CD4-positive, alpha-beta T cell (primary cell): ENCODE data around the gene PCDH18. TPM values are rescaled to one million over a fixed set of nuclear protein-coding genes. Genes with fewer than 3 reads are reported as not detected.

Experiments used
- ATAC-seq: fragments of 200-7000 bp; cut with Tn5 transposase; one replicate; pipeline ENCODE4 v1.10.0; 2022; ENCODE audit warnings: mild to moderate bottlenecking; ENCODE audit not compliant: poor library complexity
- CTCF ChIA-PET: fragments of 350-600 bp; sonication (Branson Sonifier 250); formaldehyde crosslinking; loops from one replicate; lab custom pipeline; 2021; ENCODE audit warnings: antibody characterized with exemption, inconsistent platforms; lab: Charles Lee
- POLR2A ChIA-PET: fragments of 350-600 bp; sonication (Branson Sonifier 250); formaldehyde crosslinking; loops from one replicate; lab custom pipeline; 2021; ENCODE audit warnings: antibody characterized with exemption, inconsistent platforms; lab: Charles Lee
- DNase-seq, 14 experiments: peaks; one replicate each; pipeline ENCODE4 v3.0.0-alpha.2; 2013 to 2020; ENCODE audit warnings: mixed read lengths in 2 of 14
- H3K27ac ChIP-seq, 2 donors: one replicate each; pipeline versions ENCODE4 v1.5.1 to v1.7.0; 2013; ENCODE audit warnings: low read length in 2 of 2, low read depth in 1 of 2, mild to moderate bottlenecking in 1 of 2
- H3K27me3 ChIP-seq, 2 experiments: 1 replicate in 1 of 2; 2 replicates in 1 of 2; pipeline versions ENCODE4 v1.6.1 to v1.7.0; 2013; ENCODE audit warnings: low read length in 2 of 2, control low read depth in 1 of 2, mild to moderate bottlenecking in 1 of 2, moderate library complexity in 1 of 2; ENCODE audit not compliant: insufficient read depth in 2 of 2, control insufficient read depth in 1 of 2
- H3K36me3 ChIP-seq: one replicate; pipeline ENCODE4 v1.6.1; 2013; ENCODE audit warnings: low read length, control low read depth; ENCODE audit not compliant: insufficient read depth
- H3K4me1 ChIP-seq: one replicate; pipeline ENCODE4 v1.6.1; 2013; ENCODE audit warnings: low read length, control low read depth; ENCODE audit not compliant: insufficient read depth
- H3K4me3 ChIP-seq: one replicate; pipeline ENCODE4 v1.5.1; 2013; ENCODE audit warnings: mild to moderate bottlenecking, low read length, moderate library complexity
- H3K9me3 ChIP-seq, 2 experiments: 1 replicate in 1 of 2; 2 replicates in 1 of 2; pipeline versions ENCODE4 v1.6.1 to v1.7.0; 2013; ENCODE audit warnings: low read length in 2 of 2, mild to moderate bottlenecking in 2 of 2, control low read depth in 1 of 2, moderate library complexity in 1 of 2; ENCODE audit not compliant: control insufficient read depth in 1 of 2, insufficient read depth in 1 of 2
- H3K27ac Mint-ChIP-seq: one replicate; pipeline ENCODE4 v1.8.0; 2020; ENCODE audit warnings: mixed read lengths
- H3K27me3 Mint-ChIP-seq: one replicate; pipeline ENCODE4 v1.8.0; 2021; ENCODE audit warnings: mixed read lengths
- H3K36me3 Mint-ChIP-seq: one replicate; pipeline ENCODE4 v1.8.0; 2021; ENCODE audit warnings: low read depth, mixed read lengths
- H3K4me1 Mint-ChIP-seq: one replicate; pipeline ENCODE4 v1.8.0; 2021; ENCODE audit warnings: low read depth, mixed read lengths
- H3K4me3 Mint-ChIP-seq: one replicate; pipeline ENCODE4 v1.8.0; 2020; ENCODE audit warnings: mild to moderate bottlenecking, mixed read lengths
- H3K9me3 Mint-ChIP-seq: one replicate; pipeline ENCODE4 v1.8.0; 2020; ENCODE audit warnings: mixed read lengths
- CTCF ChIP-seq: fragments of 200-600 bp; IDR thresholded peaks from one replicate; pipeline ENCODE4 v1.8.0; 2022; ENCODE audit warnings: antibody characterized with exemption, mild to moderate bottlenecking
- intact Hi-C, 2 experiments: fragments of 100-400 bp; cut with DNase I in 1 of 2; cut with micrococcal nuclease in 1 of 2; formaldehyde crosslinking; loops; one replicate each; pipeline versions ENCODE4 v1.15.1 to v1.9.0; 2023 to 2025; cut with DNase I, micrococcal nuclease
- total RNA-seq, 174 experiments: library from RNA in 2 of 174; stranded (reverse) in 2 of 174; gene quantifications; one replicate each; pipeline ENCODE4 v1.2.3 and lab custom pipeline; 2021 to 2026

PCDH18 gene
- total RNA-seq, 2 experiments from 2014 or later, result not detected

GRCh38 chr4:137529432-137529831, 2.9 kb downstream of the PCDH18 start:
- H3K9me3 ChIP-seq, result no peaks in the 10 kb centered on the region
- no peaks in the 10 kb centered on the region for H3K27me3 Mint-ChIP-seq
- intact Hi-C loops, result no loop called here
- no peak overlapping the region for H3K4me3 Mint-ChIP-seq
- H3K4me1 ChIP-seq, result no peaks in the 10 kb centered on the region
- H3K27me3 ChIP-seq, result no peaks in the 10 kb centered on the region
- ATAC-seq (no peak), DNase-seq (no peak)
- no peak for TF ChIP-seq CTCF
- no peak overlapping the region for H3K27ac ChIP-seq
- peaks cover 2% of the 10 kb centered on the region for H3K9me3 Mint-ChIP-seq
- no peaks in the 10 kb centered on the region for H3K4me1 Mint-ChIP-seq
- POLR2A ChIA-PET, result no interaction called here
- CTCF ChIA-PET, result no interaction called here
- no peaks in the 10 kb centered on the region for H3K36me3 ChIP-seq
- no peak overlapping the region for H3K4me3 ChIP-seq
- no peak overlapping the region for H3K27ac Mint-ChIP-seq
- no peaks in the 10 kb centered on the region for H3K36me3 Mint-ChIP-seq

- Histone ChIP-seq H3K9me3 (no peaks in the 10 kb centered on the region), H3K27me3 (no peaks in the 10 kb centered on the region), H3K4me3 (no peak overlapping the region), H3K4me1 (no peaks in the 10 kb centered on the region), H3K27ac (no peak overlapping the region), H3K36me3 (no peaks in the 10 kb centered on the region)
- no peaks in the 10 kb centered on the region for H3K36me3 Mint-ChIP-seq
- intact Hi-C loops, result no loop called here
- DNase-seq, result no peak
- H3K4me3 Mint-ChIP-seq, result no peak overlapping the region
- no peaks in the 10 kb centered on the region for H3K4me1 Mint-ChIP-seq
- no peak for ATAC-seq
- H3K27ac Mint-ChIP-seq, result no peak overlapping the region
- H3K27me3 Mint-ChIP-seq, result no peaks in the 10 kb centered on the region
- peaks cover 2% of the 10 kb centered on the region for H3K9me3 Mint-ChIP-seq
- TF ChIP-seq CTCF, result no peak
- ChIA-PET CTCF (no interaction called here), POLR2A (no interaction called here)
These were observed 3.6 kb downstream of the PCDH18 start for GRCh38 chr4:137528673-137529072.

GRCh38 chr4:137526681-137527080, 5.6 kb downstream of the PCDH18 start:
- CTCF ChIA-PET, result no interaction called here
- ATAC-seq, result no peak
- Mint-ChIP-seq H3K27ac (no peak overlapping the region), H3K9me3 (peaks cover 5% of the 10 kb centered on the region), H3K27me3 (no peaks in the 10 kb centered on the region), H3K4me1 (no peaks in the 10 kb centered on the region), H3K4me3 (no peak overlapping the region), H3K36me3 (no peaks in the 10 kb centered on the region)
- Histone ChIP-seq H3K4me1 (no peaks in the 10 kb centered on the region), H3K27ac (no peak overlapping the region), H3K36me3 (no peaks in the 10 kb centered on the region), H3K27me3 (no peaks in the 10 kb centered on the region), H3K4me3 (no peak overlapping the region), H3K9me3 (no peaks in the 10 kb centered on the region)
- DNase-seq, result no peak
- POLR2A ChIA-PET, result no interaction called here
- intact Hi-C loops, result no loop called here
- TF ChIP-seq CTCF, result no peak
